Endothelial cell of umbilical vein (primary cell): Measurements from ENCODE around the gene EIF4A2. TPM values are rescaled to one million over a fixed set of nuclear protein-coding genes. Genes with fewer than 3 reads are reported as not detected.
A peak's percentile ranks its signal among the peaks of the same experiment; 100 is the strongest.

Source experiments
- BruUV-seq: library from RNA; stranded (reverse); fragments of 400-500 nt; replicated peaks from 2 replicates; lab custom pipeline; 2021; lab: Mats Ljungman, UMichigan
- CTCF ChIA-PET: fragments of 300-600, 350-600 bp; sonication (Branson Sonifier 250); formaldehyde crosslinking; loops from one replicate; lab custom pipeline; 2021; ENCODE audit warnings: antibody characterized with exemption, inconsistent platforms; lab: Charles Lee
- POLR2A ChIA-PET: fragments of 300-600, 350-600 bp; sonication (Branson Sonifier 250); formaldehyde crosslinking; loops from one replicate; lab custom pipeline; 2021; ENCODE audit warnings: antibody characterized with exemption, inconsistent platforms; lab: Charles Lee
- DNase-seq: peaks from one replicate; pipeline ENCODE4 v3.0.0-alpha.2; 2011; ENCODE audit warnings: low read depth, low spot score
- FAIRE-seq: peaks from 2 replicates; lab custom pipeline; 2011; peaks lifted over from hg19 to GRCh38; lab: Jason Lieb, UNC
- H2AFZ ChIP-seq: 2 replicates; pipeline ENCODE4 v1.6.0; 2012; ENCODE audit warnings: low read depth, low read length, control low read depth, inconsistent platforms
- H3K27ac ChIP-seq: 2 replicates; pipeline ENCODE4 v1.5.1; 2011; ENCODE audit warnings: low read depth, mild to moderate bottlenecking, control low read depth, low read length, moderate library complexity; ENCODE audit not compliant: insufficient read depth
- H3K27me3 ChIP-seq, 2 experiments: 2 replicates each; pipeline versions ENCODE4 v1.6.0 to v1.6.1; 2011; ENCODE audit warnings: low read length in 2 of 2, mixed read lengths in 1 of 2; ENCODE audit not compliant: control insufficient read depth in 2 of 2, insufficient read depth in 2 of 2
- H3K36me3 ChIP-seq, 2 experiments: 2 replicates in 1 of 2; 3 replicates in 1 of 2; pipeline ENCODE4 v1.5.1; 2011; ENCODE audit warnings: low read length in 2 of 2, mild to moderate bottlenecking in 1 of 2, moderate library complexity in 1 of 2; ENCODE audit not compliant: control insufficient read depth in 2 of 2, insufficient read depth in 2 of 2; ENCODE audit errors: extremely low read depth in 1 of 2
- H3K4me1 ChIP-seq: 3 replicates; pipeline ENCODE4 v1.5.1; 2011; ENCODE audit warnings: mild to moderate bottlenecking, low read length; ENCODE audit not compliant: control insufficient read depth, insufficient read depth; ENCODE audit errors: extremely low read depth
- H3K4me2 ChIP-seq: 2 replicates; pipeline ENCODE4 v1.6.1; 2011; ENCODE audit warnings: low read length, control low read depth, mixed read lengths; ENCODE audit not compliant: insufficient read depth
- H3K4me3 ChIP-seq, 3 experiments: fragments of 200-600 bp in 1 of 3; sonication (generic), shearing (Covaris generic) in 1 of 3; replicated peaks in 1 of 3; 2 replicates each; pipeline ENCODE4 v1.5.1; 2011 to 2016; ENCODE audit warnings: control low read depth in 3 of 3, low read length in 3 of 3, mild to moderate bottlenecking in 2 of 3, inconsistent platforms in 1 of 3, low read depth in 1 of 3, moderate library complexity in 1 of 3; ENCODE audit not compliant: insufficient read depth in 1 of 3
- H3K79me2 ChIP-seq: 2 replicates; pipeline ENCODE4 v1.6.0; 2012; ENCODE audit warnings: low read length, inconsistent platforms; ENCODE audit not compliant: control insufficient read depth, insufficient read depth
- H3K9ac ChIP-seq: replicated peaks from 2 replicates; pipeline ENCODE3; 2011; ENCODE audit warnings: low read length, control low read depth; ENCODE audit not compliant: insufficient read depth; ENCODE audit errors: extremely low read depth
- H3K9me1 ChIP-seq: replicated peaks from 3 replicates; pipeline ENCODE4 v1.6.0; 2011; ENCODE audit warnings: mild to moderate bottlenecking, low read length; ENCODE audit not compliant: control insufficient read depth, insufficient read depth; ENCODE audit errors: extremely low read depth
- H3K9me3 ChIP-seq: replicated peaks from 2 replicates; pipeline ENCODE4 v1.5.1; 2012; ENCODE audit warnings: low read length, inconsistent platforms; ENCODE audit not compliant: control insufficient read depth, insufficient read depth
- H4K20me1 ChIP-seq: replicated peaks from 2 replicates; pipeline ENCODE3; 2011; ENCODE audit warnings: mild to moderate bottlenecking, low read length; ENCODE audit not compliant: control insufficient read depth, insufficient read depth; ENCODE audit errors: extremely low read depth
- EZH2 ChIP-seq: IDR thresholded peaks from 2 replicates; pipeline ENCODE4 v1.6.1; 2012; ENCODE audit warnings: borderline replicate concordance, low read depth, mild to moderate bottlenecking, moderate library complexity, low read length, inconsistent platforms; ENCODE audit not compliant: severe bottlenecking
- FOS ChIP-seq: IDR thresholded peaks from 2 replicates; pipeline ENCODE4 v1.6.1; 2011; ENCODE audit warnings: mild to moderate bottlenecking, low read length, moderate library complexity, borderline replicate concordance; ENCODE audit not compliant: insufficient read depth
- GATA2 ChIP-seq: IDR thresholded peaks from 2 replicates; pipeline ENCODE4 v1.7.0; 2011; ENCODE audit warnings: low read depth, mild to moderate bottlenecking, moderate library complexity, mixed read lengths, low read length; ENCODE audit not compliant: insufficient read length, insufficient read depth
- JUN ChIP-seq: IDR thresholded peaks from 2 replicates; pipeline ENCODE4 v1.6.1; 2011; ENCODE audit warnings: borderline replicate concordance, low read depth; ENCODE audit not compliant: insufficient read length, insufficient read depth
- MYC ChIP-seq: IDR thresholded peaks from one replicate; pipeline ENCODE4 v1.6.1; 2011; ENCODE audit warnings: mild to moderate bottlenecking, low read depth, low read length
- POLR2AphosphoS5 ChIP-seq: IDR thresholded peaks from 2 replicates; pipeline ENCODE4 v1.6.1; 2012; ENCODE audit warnings: low read depth, mild to moderate bottlenecking, control low read depth, low read length, moderate library complexity; ENCODE audit not compliant: insufficient read depth
- dilution Hi-C: fragments of 300-500 bp; cut with MboI; formaldehyde crosslinking; loops from one replicate; pipeline ENCODE4 v1.15.0; 2019; ENCODE audit warnings: low sequenced_read_pairs; ENCODE audit not compliant: extremely low pct_ligation_motif_present
- intact Hi-C: fragments of 100-400 bp; cut with micrococcal nuclease; formaldehyde crosslinking; loops from one replicate; pipeline ENCODE4 v1.10.0; 2022
- polyA plus RNA-seq, 4 experiments: library from polyadenylated mRNA; depleted of rRNA in 3 of 4; stranded (reverse) in 3 of 4; unstranded in 1 of 4; fragments of >200 nt; gene quantifications; 2 replicates each; pipeline versions ENCODE4 v1.2.1 to v1.2.3, GENCODE V29; 2011 to 2012; ENCODE audit warnings: missing spikeins in 1 of 4
- total RNA-seq: library from RNA; stranded (reverse); gene quantifications from 2 replicates; pipeline ENCODE4 v1.2.3, GENCODE V29; 2021
- TF ChIP-seq, protein P1 (sequence below), 2 donors: IDR thresholded peaks; 1 replicate in 1 of 2; 2 replicates in 1 of 2; pipeline ENCODE4 v1.5.1; 2011; ENCODE audit warnings: low read length in 2 of 2, mild to moderate bottlenecking in 2 of 2, moderate library complexity in 2 of 2, control low read depth in 1 of 2, inconsistent platforms in 1 of 2, low read depth in 1 of 2; ENCODE audit not compliant: insufficient read depth in 1 of 2; ENCODE audit errors: extremely low read depth in 1 of 2
- TF ChIP-seq, protein P2 (sequence below): IDR thresholded peaks from 2 replicates; pipeline ENCODE4 v1.6.1; 2011; ENCODE audit not compliant: insufficient read depth, insufficient read length

Gene EIF4A2
- total and polyA plus RNA-seq, 2 donors (not counting 3 experiments of a cell fraction or from before 2014, with no cell fraction given), result 282 to 401 TPM

DNA sequence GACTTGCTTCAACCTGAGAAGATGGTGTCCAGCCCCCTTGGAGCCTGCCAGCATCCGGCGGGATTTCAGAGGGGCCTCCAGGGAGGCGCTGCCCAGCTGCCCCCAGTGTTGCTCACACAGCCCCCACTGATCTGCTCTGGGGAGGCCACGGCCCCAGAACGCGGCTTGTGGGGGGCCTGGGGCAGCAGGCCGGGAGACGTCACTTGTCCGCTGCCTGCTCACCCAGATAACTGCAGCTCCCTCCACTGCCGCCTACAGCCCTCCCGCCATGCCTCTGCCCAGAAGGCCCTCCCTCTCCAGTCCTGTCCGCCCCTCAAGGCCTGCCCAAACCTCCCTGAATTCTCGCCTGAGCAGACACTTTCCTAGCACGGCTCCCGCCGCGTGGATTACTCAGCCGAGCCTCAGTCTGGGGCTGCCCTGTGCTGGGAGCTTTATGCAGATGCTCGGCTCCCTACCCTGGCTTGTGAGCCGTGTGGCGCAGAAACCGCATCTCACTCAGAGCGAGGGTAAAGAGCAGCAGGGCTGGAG lies 42.0 kb downstream of the EIF4A2 start:
- intact Hi-C loops, result no loop called here
- no peak overlapping the region for H3K4me2 ChIP-seq

GRCh38 chr3:186825872-186826409 lies 42.6 kb downstream of the EIF4A2 start:
- Histone ChIP-seq H3K4me3 (no peak overlapping the region), H3K27me3 (peaks cover 23 to 29% of the 10 kb centered on the region in 2 experiments), H2AFZ (no peak overlapping the region), H4K20me1 (no peaks in the 10 kb centered on the region), H3K27ac (no peak overlapping the region), H3K9ac (no peak overlapping the region), H3K9me1 (no peaks in the 10 kb centered on the region), H3K4me1 (peaks cover 9% of the 10 kb centered on the region), H3K79me2 (no peaks in the 10 kb centered on the region), H3K4me2 (no peak overlapping the region), H3K36me3 (no peaks in the 10 kb centered on the region), H3K9me3 (no peaks in the 10 kb centered on the region)
- dilution Hi-C loops (no loop called here), intact Hi-C loops (no loop called here)
- FAIRE-seq (no peak), DNase-seq (no peak)
- POLR2A ChIA-PET, result interaction anchor here (0.5 kb wide), 1 partner anchor 115 kb away, joined by 5 read pairs; no protein-coding TSS in a partner anchor
- no TSS peak for BruUV-seq
- CTCF ChIA-PET, result interaction anchor here (1.7 kb wide), 1 partner anchor 209 kb away, joined by 9 read pairs; no protein-coding TSS in a partner anchor
- no peak for TF ChIP-seq MYC
- no peak for TF ChIP-seq JUN
- no peak for TF ChIP-seq POLR2AphosphoS5
- no peak for TF ChIP-seq FOS
- TF ChIP-seq, protein P1, sequence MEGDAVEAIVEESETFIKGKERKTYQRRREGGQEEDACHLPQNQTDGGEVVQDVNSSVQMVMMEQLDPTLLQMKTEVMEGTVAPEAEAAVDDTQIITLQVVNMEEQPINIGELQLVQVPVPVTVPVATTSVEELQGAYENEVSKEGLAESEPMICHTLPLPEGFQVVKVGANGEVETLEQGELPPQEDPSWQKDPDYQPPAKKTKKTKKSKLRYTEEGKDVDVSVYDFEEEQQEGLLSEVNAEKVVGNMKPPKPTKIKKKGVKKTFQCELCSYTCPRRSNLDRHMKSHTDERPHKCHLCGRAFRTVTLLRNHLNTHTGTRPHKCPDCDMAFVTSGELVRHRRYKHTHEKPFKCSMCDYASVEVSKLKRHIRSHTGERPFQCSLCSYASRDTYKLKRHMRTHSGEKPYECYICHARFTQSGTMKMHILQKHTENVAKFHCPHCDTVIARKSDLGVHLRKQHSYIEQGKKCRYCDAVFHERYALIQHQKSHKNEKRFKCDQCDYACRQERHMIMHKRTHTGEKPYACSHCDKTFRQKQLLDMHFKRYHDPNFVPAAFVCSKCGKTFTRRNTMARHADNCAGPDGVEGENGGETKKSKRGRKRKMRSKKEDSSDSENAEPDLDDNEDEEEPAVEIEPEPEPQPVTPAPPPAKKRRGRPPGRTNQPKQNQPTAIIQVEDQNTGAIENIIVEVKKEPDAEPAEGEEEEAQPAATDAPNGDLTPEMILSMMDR (IDR thresholded peaks at IDR 0.05; ENCODE audit: extremely low read depth in 1 of 2, insufficient read depth in 1 of 2, low read depth in 1 of 2, low read length in 2 of 2), result no peak
- TF ChIP-seq, protein P2, sequence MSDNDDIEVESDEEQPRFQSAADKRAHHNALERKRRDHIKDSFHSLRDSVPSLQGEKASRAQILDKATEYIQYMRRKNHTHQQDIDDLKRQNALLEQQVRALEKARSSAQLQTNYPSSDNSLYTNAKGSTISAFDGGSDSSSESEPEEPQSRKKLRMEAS, result no peak
- TF ChIP-seq GATA2, result no peak

More for the DNA sequence above, 42.0 kb downstream of the EIF4A2 start:
- Histone ChIP-seq H4K20me1 (no peaks in the 10 kb centered on the region), H3K27ac (no peak overlapping the region), H3K27me3 (peaks cover 19 to 24% of the 10 kb centered on the region in 2 experiments), H3K9me3 (no peaks in the 10 kb centered on the region), H3K4me1 (peaks cover 9% of the 10 kb centered on the region), H3K79me2 (no peaks in the 10 kb centered on the region), H3K4me3 (no peak overlapping the region), H2AFZ (no peak overlapping the region), H3K9me1 (no peaks in the 10 kb centered on the region), H3K9ac (no peak overlapping the region), H3K36me3 (no peaks in the 10 kb centered on the region)
- no TSS peak for BruUV-seq
- TF ChIP-seq EZH2, result no peak
- TF ChIP-seq, protein P2, result no peak
- DNase-seq (no peak), FAIRE-seq (peak; percentile 42)
- dilution Hi-C loops, result no loop called here
- CTCF ChIA-PET, result interaction anchor here (1.2 to 1.7 kb wide), 2 partner anchors 208 to 340 kb away, joined by 6 to 9 read pairs; no protein-coding TSS in a partner anchor
- POLR2A ChIA-PET, result no interaction called here
